WERI-Rb-1 (cell line): ENCODE results near the gene CACNB2.

Experiments used
- DNase-seq: peaks from one replicate; pipeline ENCODE4 v3.0.0-alpha.2; 2020
- H3K27ac ChIP-seq: fragments of 250-450 bp; sonication (Bioruptor Pico); 2 replicates; pipeline ENCODE4 v1.5.1; 2020; ENCODE audit warnings: mild to moderate bottlenecking, moderate library complexity
- H3K27me3 ChIP-seq: fragments of 250-450 bp; sonication (Bioruptor Pico); 2 replicates; pipeline ENCODE4 v1.5.1; 2021; ENCODE audit warnings: mild to moderate bottlenecking, low read depth, moderate library complexity; ENCODE audit not compliant: insufficient read depth, severe bottlenecking
- H3K36me3 ChIP-seq: fragments of 250-450 bp; sonication (Bioruptor Pico); 2 replicates; pipeline ENCODE4 v1.5.1; 2020; ENCODE audit warnings: mild to moderate bottlenecking, moderate library complexity
- H3K4me3 ChIP-seq: 2 replicates; pipeline ENCODE4 v1.5.1; 2011; ENCODE audit warnings: low read depth, mild to moderate bottlenecking, control low read depth, low read length
- H3K9me3 ChIP-seq: fragments of 250-450 bp; sonication (Bioruptor Pico); 2 replicates; pipeline ENCODE4 v1.5.1; 2021; ENCODE audit warnings: mild to moderate bottlenecking, moderate library complexity; ENCODE audit not compliant: severe bottlenecking
- TF ChIP-seq, protein P1 (sequence below): IDR thresholded peaks from 2 replicates; pipeline ENCODE4 v1.5.1; 2011; ENCODE audit warnings: low read depth, mild to moderate bottlenecking, control low read depth, inconsistent platforms, low read length

Gene CACNB2

GRCh38 chr10:18254692-18255091 is 114.5 kb downstream of the CACNB2 start:
- H3K36me3 ChIP-seq, result no peaks in the 10 kb centered on the region
- TF ChIP-seq, protein P1, sequence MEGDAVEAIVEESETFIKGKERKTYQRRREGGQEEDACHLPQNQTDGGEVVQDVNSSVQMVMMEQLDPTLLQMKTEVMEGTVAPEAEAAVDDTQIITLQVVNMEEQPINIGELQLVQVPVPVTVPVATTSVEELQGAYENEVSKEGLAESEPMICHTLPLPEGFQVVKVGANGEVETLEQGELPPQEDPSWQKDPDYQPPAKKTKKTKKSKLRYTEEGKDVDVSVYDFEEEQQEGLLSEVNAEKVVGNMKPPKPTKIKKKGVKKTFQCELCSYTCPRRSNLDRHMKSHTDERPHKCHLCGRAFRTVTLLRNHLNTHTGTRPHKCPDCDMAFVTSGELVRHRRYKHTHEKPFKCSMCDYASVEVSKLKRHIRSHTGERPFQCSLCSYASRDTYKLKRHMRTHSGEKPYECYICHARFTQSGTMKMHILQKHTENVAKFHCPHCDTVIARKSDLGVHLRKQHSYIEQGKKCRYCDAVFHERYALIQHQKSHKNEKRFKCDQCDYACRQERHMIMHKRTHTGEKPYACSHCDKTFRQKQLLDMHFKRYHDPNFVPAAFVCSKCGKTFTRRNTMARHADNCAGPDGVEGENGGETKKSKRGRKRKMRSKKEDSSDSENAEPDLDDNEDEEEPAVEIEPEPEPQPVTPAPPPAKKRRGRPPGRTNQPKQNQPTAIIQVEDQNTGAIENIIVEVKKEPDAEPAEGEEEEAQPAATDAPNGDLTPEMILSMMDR, result no peak
- H3K4me3 ChIP-seq, result no peak overlapping the region
- H3K27me3 ChIP-seq, result no peaks in the 10 kb centered on the region
- no peak overlapping the region for H3K27ac ChIP-seq
- H3K9me3 ChIP-seq, result no peaks in the 10 kb centered on the region
- DNase-seq, result no peak

DNA sequence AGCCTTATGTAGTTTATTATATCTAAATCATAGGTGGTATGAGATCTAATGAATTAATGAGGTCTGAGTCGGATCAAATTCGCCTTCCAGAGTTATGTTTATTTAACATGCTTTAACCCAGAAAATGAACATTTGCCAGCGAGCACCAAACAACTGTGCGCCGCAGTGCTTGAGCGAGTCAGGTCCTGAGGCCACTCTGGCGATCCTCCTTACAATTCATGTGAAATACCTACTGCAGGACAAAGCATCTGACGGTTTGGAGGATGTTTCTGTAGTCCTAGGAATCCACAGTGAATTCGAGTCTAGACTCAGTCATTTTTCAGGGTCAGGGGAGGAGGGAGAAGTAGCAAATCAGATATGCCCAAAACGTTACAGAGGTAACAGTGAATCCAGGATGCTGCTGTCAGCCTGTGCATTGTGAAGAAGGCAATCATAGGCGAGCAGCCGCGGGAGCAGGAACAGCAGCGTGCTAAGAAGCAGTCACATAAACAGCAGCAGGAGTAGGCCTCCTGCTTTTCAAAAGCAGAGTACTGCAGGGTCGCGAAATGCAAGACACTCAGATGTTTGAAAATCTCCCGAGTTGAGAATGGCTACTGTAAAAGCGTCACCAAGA is 120.2 kb downstream of the CACNB2 start:
- Histone ChIP-seq H3K27ac (no peak overlapping the region), H3K36me3 (no peaks in the 10 kb centered on the region), H3K9me3 (no peaks in the 10 kb centered on the region), H3K4me3 (no peak overlapping the region), H3K27me3 (no peaks in the 10 kb centered on the region)
- DNase-seq, result no peak
- TF ChIP-seq, protein P1, result no peak

GRCh38 chr10:18261063-18261610 is 120.9 kb downstream of the CACNB2 start:
- TF ChIP-seq, protein P1, result no peak
- no peaks in the 10 kb centered on the region for H3K36me3 ChIP-seq
- no peaks in the 10 kb centered on the region for H3K27me3 ChIP-seq
- H3K4me3 ChIP-seq, result no peak overlapping the region
- no peak overlapping the region for H3K27ac ChIP-seq
- no peak for DNase-seq
- H3K9me3 ChIP-seq, result no peaks in the 10 kb centered on the region

DNA sequence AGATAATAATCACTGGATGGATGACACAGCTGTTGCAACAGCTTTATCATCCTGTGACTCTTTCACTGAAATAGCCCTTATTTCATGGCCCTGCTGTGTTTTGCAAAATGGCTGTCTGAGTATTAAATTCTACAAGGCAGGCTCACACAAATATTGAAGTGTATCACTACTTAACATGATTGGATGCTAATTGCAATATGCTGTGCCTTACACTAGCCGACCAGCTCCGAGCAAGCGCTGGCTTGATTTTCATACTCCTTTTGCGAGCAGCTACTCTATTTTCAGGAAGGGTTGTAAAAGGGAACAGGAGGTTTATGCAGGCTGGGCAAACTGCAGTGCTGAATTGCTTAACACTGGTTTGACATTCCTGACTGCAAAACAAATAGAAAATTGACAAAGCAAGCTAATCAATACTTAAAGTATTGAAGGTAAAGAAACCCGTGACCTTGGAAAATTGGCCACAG is 121.6 kb downstream of the CACNB2 start:
- H3K36me3 ChIP-seq, result no peaks in the 10 kb centered on the region
- TF ChIP-seq, protein P1, result no peak
- no peak overlapping the region for H3K4me3 ChIP-seq
- H3K27me3 ChIP-seq, result no peaks in the 10 kb centered on the region
- H3K9me3 ChIP-seq, result no peaks in the 10 kb centered on the region
- no peak for DNase-seq
- H3K27ac ChIP-seq, result no peak overlapping the region

DNA sequence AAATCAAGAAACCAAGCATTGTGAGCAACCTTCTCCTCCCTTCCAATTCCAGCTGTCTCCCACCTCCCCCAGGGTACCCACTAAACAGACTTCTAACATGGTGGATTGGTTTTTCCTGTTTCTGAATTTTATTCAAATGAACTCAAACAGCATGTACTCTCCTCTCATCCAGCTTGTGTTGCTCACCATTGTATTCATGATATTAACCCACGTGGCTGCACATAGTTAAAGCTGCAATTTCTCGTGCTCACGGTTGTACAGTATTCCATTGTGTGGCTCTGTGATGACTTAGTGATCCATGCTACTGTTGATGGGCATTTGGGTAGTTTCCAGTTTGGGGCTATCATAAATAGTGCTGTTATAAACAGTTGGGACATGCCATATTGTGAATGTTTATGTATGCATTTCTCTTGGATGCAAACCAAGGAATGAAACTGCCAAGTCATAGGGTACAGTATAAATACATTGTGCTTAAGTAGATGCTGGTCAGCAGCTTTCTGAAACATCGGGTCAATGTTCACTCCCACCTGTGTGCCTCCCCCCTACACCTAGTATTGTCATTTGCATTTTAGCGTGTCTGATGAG is 124.3 kb downstream of the CACNB2 start:
- no peak overlapping the region for H3K27ac ChIP-seq
- no peak overlapping the region for H3K4me3 ChIP-seq
- H3K9me3 ChIP-seq, result no peaks in the 10 kb centered on the region
- H3K36me3 ChIP-seq, result no peaks in the 10 kb centered on the region
- DNase-seq, result no peak
- TF ChIP-seq, protein P1, result no peak
- H3K27me3 ChIP-seq, result no peaks in the 10 kb centered on the region
